ENCODE results near the gene ATP6V0A4. TPM values are rescaled to one million over a fixed set of nuclear protein-coding genes. Genes with fewer than 3 reads are reported as not detected.

Gene ATP6V0A4
- total RNA-seq (2021) (4.8 and 9.1 TPM in 2 replicates), Bru-seq, nascent RNA (percentile 44 among the genes with signal in this experiment), BruChase-seq, experiment 1, labeled RNA remaining after a 2-hour chase (percentile 36 among the genes with signal in this experiment), BruChase-seq, experiment 2, labeled RNA remaining after a 6-hour chase (percentile 50 among the genes with signal in this experiment)
- long read RNA-seq, transcript ATP6V0A4-203 (21 exons, 3,090 nt) = major isoform, 17 of 29 reads
- long read RNA-seq, partial matches to known transcripts = 9 of 29 reads
- long read RNA-seq, other reads (novel, unspliced or antisense) = 3 of 29 reads

DNA sequence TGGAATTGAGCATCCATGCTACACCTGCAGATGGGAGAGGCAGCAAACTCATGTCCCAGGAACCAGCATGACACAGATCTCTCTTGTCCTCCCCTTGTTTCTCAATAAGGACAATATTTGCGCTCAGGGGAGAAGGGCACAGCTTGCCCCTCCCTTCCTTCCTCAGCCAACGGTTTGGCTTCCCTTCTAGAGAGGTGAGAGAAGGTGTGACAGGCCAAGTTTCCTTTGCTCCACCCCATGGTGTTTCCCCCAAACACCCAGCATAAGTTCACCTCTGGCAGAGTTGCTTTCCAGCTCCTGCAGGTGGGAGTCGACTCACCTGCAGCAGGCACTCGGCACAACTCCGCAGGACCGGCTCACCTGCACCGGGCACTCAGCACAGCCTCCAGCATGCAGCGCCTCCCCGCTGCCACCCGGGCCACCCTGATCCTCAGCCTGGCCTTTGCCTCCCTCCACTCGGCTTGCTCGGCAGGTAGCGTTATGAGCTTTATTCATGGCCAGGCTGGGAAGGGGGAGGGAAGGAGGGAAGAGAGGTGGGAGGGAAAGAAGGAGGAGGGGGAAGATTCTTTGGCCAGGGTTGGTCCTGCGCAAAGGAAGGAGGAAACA, at the start of gene ATP6V0A4, which contains the start of gene TMEM213:
ATP6V0A4 (minus strand) TSS at position 482 of the 606 bp plus-strand sequence. CDS start 26,949 bp downstream, outside the sequence.
TMEM213 (plus strand) TSS at position 280 of the 606 bp plus-strand sequence; CDS start at position 391, 111 bp downstream.
- TF ChIP-seq, protein P1, sequence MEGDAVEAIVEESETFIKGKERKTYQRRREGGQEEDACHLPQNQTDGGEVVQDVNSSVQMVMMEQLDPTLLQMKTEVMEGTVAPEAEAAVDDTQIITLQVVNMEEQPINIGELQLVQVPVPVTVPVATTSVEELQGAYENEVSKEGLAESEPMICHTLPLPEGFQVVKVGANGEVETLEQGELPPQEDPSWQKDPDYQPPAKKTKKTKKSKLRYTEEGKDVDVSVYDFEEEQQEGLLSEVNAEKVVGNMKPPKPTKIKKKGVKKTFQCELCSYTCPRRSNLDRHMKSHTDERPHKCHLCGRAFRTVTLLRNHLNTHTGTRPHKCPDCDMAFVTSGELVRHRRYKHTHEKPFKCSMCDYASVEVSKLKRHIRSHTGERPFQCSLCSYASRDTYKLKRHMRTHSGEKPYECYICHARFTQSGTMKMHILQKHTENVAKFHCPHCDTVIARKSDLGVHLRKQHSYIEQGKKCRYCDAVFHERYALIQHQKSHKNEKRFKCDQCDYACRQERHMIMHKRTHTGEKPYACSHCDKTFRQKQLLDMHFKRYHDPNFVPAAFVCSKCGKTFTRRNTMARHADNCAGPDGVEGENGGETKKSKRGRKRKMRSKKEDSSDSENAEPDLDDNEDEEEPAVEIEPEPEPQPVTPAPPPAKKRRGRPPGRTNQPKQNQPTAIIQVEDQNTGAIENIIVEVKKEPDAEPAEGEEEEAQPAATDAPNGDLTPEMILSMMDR (conservative IDR thresholded peaks at IDR 0.05) = no peak
- no peak for TF ChIP-seq EZH2 (IDR thresholded peaks at IDR 0.05; ENCODE audit: low read depth)
- no peak within 1 kb of the TSS for H3K4me3 ChIP-seq
- H3K4me1 ChIP-seq (replicated peaks; ENCODE audit: insufficient read depth) = no peaks in the 10 kb centered on the region
- no peaks in the 10 kb centered on the region for H3K36me3 ChIP-seq (ENCODE audit: low read depth)
- H3K4me2 ChIP-seq = no peak within 1 kb of the TSS
- H3K27me3 ChIP-seq (ENCODE audit: insufficient read depth, low read depth) = no peaks in the 10 kb centered on the region
- POLR2A ChIA-PET (ENCODE audit: unreplicated experiment) = no interaction called here
- no peak within 1 kb of the TSS for H2AFZ ChIP-seq
- no peaks in the 10 kb centered on the region for H3K9me2 ChIP-seq (ENCODE audit: insufficient read depth)
- CTCF ChIA-PET = no interaction called here
- DNase-seq = no peak
- no peaks in the 10 kb centered on the region for H3K79me2 ChIP-seq (ENCODE audit: low read depth)
- H3K9me3 ChIP-seq (ENCODE audit: insufficient read depth, low read depth) = no peaks in the 10 kb centered on the region
- H4K20me1 ChIP-seq (ENCODE audit: insufficient read depth) = no peaks in the 10 kb centered on the region
- BruUV-seq (replicated peaks) = no TSS peak
- H3F3A ChIP-seq (ENCODE audit: insufficient read depth, low read depth) = no peaks in the 10 kb centered on the region
- intact Hi-C loops (cut with micrococcal nuclease; ENCODE audit: unreplicated experiment) = no loop called here
- no peak within 1 kb of the TSS for H3K27ac ChIP-seq

DNA sequence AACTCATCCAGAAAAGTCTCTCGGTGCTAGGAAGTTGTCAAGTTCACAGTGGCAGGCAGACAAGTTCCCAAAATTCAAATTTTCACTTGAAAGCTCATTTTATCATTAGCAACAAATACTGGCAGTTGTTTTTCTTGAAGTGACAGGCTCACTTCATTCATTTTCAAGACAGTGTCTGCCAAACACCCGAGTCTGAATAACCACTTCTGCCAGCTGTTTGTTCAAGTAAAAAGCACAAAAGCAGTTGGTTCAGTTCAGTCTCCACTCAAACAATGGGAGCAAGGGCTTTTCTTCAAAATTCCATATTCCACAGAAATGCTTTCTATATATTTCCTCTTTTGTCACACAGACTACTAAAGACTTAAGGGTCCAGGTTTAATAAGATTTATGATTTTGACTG, 47.7 kb upstream of the ATP6V0A4 start:
- no peak for TF ChIP-seq EZH2 (IDR thresholded peaks at IDR 0.05; ENCODE audit: low read depth)
- TF ChIP-seq, protein P1 (conservative IDR thresholded peaks at IDR 0.05) = no peak
- intact Hi-C loops (cut with micrococcal nuclease; ENCODE audit: unreplicated experiment) = no loop called here
- H3K4me1 ChIP-seq (replicated peaks; ENCODE audit: insufficient read depth) = peaks cover 19% of the 10 kb centered on the region
- peaks cover 6% of the 10 kb centered on the region; the same call in 1 of the 2 replicates for H3F3A ChIP-seq (ENCODE audit: insufficient read depth, low read depth)
- H3K27ac ChIP-seq = no peak overlapping the region
- peaks cover 11% of the 10 kb centered on the region; the same call in 1 of the 2 replicates for H3K36me3 ChIP-seq (ENCODE audit: low read depth)
- H3K4me2 ChIP-seq = no peak overlapping the region
- no peak overlapping the region for H3K4me3 ChIP-seq
- H3K79me2 ChIP-seq (ENCODE audit: low read depth) = no peaks in the 10 kb centered on the region
- no peaks in the 10 kb centered on the region for H3K9me3 ChIP-seq (ENCODE audit: insufficient read depth, low read depth)
- no TSS peak for BruUV-seq (replicated peaks)
- POLR2A ChIA-PET (ENCODE audit: unreplicated experiment) = no interaction called here
- no peaks in the 10 kb centered on the region for H3K27me3 ChIP-seq (ENCODE audit: insufficient read depth, low read depth)
- no peak overlapping the region for H2AFZ ChIP-seq
- DNase-seq = no peak
- CTCF ChIA-PET = no interaction called here
- no peaks in the 10 kb centered on the region for H4K20me1 ChIP-seq (ENCODE audit: insufficient read depth)
- H3K9me2 ChIP-seq (ENCODE audit: insufficient read depth) = no peaks in the 10 kb centered on the region; the same call in 1 of the 2 replicates

DNA sequence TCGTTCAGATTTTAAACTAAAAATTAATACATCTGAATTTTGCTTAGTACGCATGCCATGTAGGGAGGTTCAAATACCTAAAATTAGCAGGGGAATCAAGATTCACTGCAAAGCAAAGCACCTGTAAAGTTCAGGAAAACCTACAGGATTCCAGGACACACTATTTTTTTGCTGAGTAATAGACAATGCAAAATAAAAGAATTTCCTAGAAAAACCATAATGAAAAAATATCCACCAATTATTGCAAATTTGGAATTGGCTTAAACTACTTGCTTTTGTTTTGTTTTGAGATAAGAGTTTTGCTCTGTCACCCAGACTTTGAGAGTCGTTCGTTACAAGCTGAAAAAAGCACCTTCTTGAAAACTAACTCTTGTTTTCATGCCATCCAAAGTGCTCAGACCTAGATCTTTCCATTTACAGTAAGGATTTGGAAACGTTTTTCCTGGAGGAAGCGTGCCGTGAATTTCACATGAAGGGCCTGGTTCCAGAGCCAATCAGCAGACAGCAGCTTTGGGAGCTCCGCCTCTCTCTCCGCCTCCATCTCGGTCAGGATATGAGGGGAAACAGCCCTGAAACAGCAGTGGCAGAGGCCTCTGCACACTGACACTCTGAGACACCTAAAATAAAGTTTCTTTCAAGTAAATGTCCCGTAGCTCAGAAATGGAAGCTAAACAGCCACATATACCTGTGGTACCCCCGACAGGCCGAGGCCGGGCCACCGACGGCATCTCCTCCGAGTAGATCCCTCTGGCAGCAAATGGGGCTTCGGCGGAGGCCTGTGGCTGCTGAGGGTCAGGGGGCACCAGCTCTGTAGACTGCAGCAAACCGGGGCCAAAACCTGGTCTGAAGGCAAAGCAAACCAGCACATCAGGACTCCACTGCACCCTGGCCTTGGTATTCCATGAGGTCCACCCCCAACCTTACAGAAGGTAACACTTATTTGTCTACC, 45.9 kb upstream of the ATP6V0A4 start:
- Histone ChIP-seq H3K4me3 (no peak overlapping the region), H4K20me1 (ENCODE audit: insufficient read depth) (no peaks in the 10 kb centered on the region), H3K27me3 (ENCODE audit: insufficient read depth, low read depth) (no peaks in the 10 kb centered on the region), H3K9me2 (ENCODE audit: insufficient read depth) (no peaks in the 10 kb centered on the region; the same call in 1 of the 2 replicates), H3K4me2 (no peak overlapping the region), H3K36me3 (ENCODE audit: low read depth) (peaks cover 5% of the 10 kb centered on the region; the same call in 1 of the 2 replicates), H3K27ac (no peak overlapping the region), H3F3A (ENCODE audit: insufficient read depth, low read depth) (peaks cover 6% of the 10 kb centered on the region; the same call in 1 of the 2 replicates), H3K4me1 (replicated peaks; ENCODE audit: insufficient read depth) (peaks cover 15% of the 10 kb centered on the region), H3K9me3 (ENCODE audit: insufficient read depth, low read depth) (no peaks in the 10 kb centered on the region), H3K79me2 (ENCODE audit: low read depth) (no peaks in the 10 kb centered on the region), H2AFZ (no peak overlapping the region)
- no peak for DNase-seq
- ChIA-PET CTCF (no interaction called here), POLR2A (ENCODE audit: unreplicated experiment) (no interaction called here)
- TF ChIP-seq EZH2 (IDR thresholded peaks at IDR 0.05; ENCODE audit: low read depth) = no peak
- TF ChIP-seq, protein P1 (conservative IDR thresholded peaks at IDR 0.05) = no peak
- BruUV-seq (replicated peaks) = no TSS peak
- intact Hi-C loops (cut with micrococcal nuclease; ENCODE audit: unreplicated experiment) = no loop called here
